Measurements from ENCODE around the gene ZNF385A. TPM values are rescaled to one million over a fixed set of nuclear protein-coding genes. Genes with fewer than 3 reads are reported as not detected.
A peak's percentile ranks its signal among the peaks of the same experiment; 100 is the strongest.

The ZNF385A gene
- total and polyA plus RNA-seq, 2 of the 13 experiments (the other 11 are each of a cell fraction or from before 2014, with no cell fraction given): 0.44 to 0.67 TPM

GRCh38 chr12:54333420-54334034 lies 51.0 kb downstream of the ZNF385A start:
- Histone ChIP-seq H3K36me3 (replicated peaks in 1 of 2; ENCODE audit: control insufficient read depth in 1 of 2, insufficient read depth in 2 of 2, low read length in 2 of 2) (peaks cover 0 to 1% of the 10 kb centered on the region in 2 experiments; a peak in 2 of 5 replicates), H3K9ac (ENCODE audit: insufficient read depth, low read depth, low read length) (no peak overlapping the region), H3K4me1 (ENCODE audit: insufficient read depth, low read length) (peaks cover 77% of the 10 kb centered on the region), H3K4me3 (replicated peaks in 1 of 3; ENCODE audit: insufficient read depth in 1 of 3, low read depth in 2 of 3, low read length in 3 of 3) (no peak overlapping the region), H3K9me3 (ENCODE audit: low read length) (no peaks in the 10 kb centered on the region), H2AFZ (ENCODE audit: low read length) (no peak overlapping the region), H3K79me2 (ENCODE audit: insufficient read depth, low read length) (peaks cover 28% of the 10 kb centered on the region), H3K27ac (ENCODE audit: extremely low read length, insufficient read depth, low read length) (no peak overlapping the region), H4K20me1 (ENCODE audit: insufficient read depth, low read length) (no peaks in the 10 kb centered on the region), H3K4me2 (ENCODE audit: low read depth, low read length) (no peak overlapping the region), H3K27me3 (ENCODE audit: control insufficient read depth in 1 of 2, insufficient read depth in 2 of 2, low read length in 2 of 2) (no peaks in the 10 kb centered on the region)
- 98% methylated on average over 4 of the region's 4 CpGs for WGBS (ENCODE audit: low lambda C conversion rate)
- FAIRE-seq (no peak), DNase-seq (ENCODE audit: low spot score) (no peak), ATAC-seq (no peak)
- intact Hi-C loops (cut with micrococcal nuclease; ENCODE audit: unreplicated experiment) (no loop called here), in situ Hi-C loops (cut with HindIII; ENCODE audit: extremely low pct_ligation_motif_present, low pct_unique_long_range_greater_than_20kb) (no loop called here)
- TF ChIP-seq ZNF121 (CRISPR knock-in tag; IDR thresholded peaks at IDR 0.05) (peak; percentile 86), RFXANK (CRISPR knock-in tag; IDR thresholded peaks at IDR 0.05) (no peak)
- no TSS peak for BruUV-seq (replicated peaks)
- POLR2A ChIA-PET: interaction anchor here (0.8 to 4.4 kb wide), 5 partner anchors 9 to 54 kb away, joined by 3 to 25 read pairs (median 6); partner anchors contain the start of genes CBX5 and COPZ1
- CTCF ChIA-PET (ENCODE audit: low intra/inter-chr PET ratio, low total read pairs): no interaction called here

DNA sequence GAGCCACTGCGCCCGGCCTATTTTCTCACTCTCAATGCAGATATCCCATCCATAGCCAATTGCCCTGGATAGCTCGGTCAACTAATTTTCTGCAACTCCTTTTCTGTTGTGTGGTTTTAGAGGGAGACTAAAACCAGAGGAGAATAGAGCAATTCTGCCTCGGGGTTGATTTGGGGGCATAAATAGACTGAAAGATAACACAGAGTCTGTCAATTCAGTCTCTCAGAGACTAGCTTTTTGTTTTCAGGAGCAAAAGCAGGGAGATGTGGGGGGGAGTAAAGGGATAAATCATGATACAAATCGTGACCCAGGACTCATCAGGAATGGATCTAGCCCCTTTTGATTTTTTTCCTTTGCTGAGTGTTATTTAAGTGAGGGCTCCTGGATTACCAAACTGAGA lies 53.1 kb downstream of the ZNF385A start:
- Histone ChIP-seq H3K9ac (ENCODE audit: insufficient read depth, low read depth, low read length) (no peak overlapping the region), H3K9me3 (ENCODE audit: low read length) (no peaks in the 10 kb centered on the region), H4K20me1 (ENCODE audit: insufficient read depth, low read length) (no peaks in the 10 kb centered on the region), H2AFZ (ENCODE audit: low read length) (no peak overlapping the region), H3K4me1 (ENCODE audit: insufficient read depth, low read length) (peaks cover 77% of the 10 kb centered on the region), H3K4me3 (replicated peaks in 1 of 3; ENCODE audit: insufficient read depth in 1 of 3, low read depth in 2 of 3, low read length in 3 of 3) (no peak overlapping the region), H3K27me3 (ENCODE audit: control insufficient read depth in 1 of 2, insufficient read depth in 2 of 2, low read length in 2 of 2) (no peaks in the 10 kb centered on the region), H3K4me2 (ENCODE audit: low read depth, low read length) (no peak overlapping the region), H3K27ac (ENCODE audit: extremely low read length, insufficient read depth, low read length) (no peak overlapping the region), H3K36me3 (replicated peaks in 1 of 2; ENCODE audit: control insufficient read depth in 1 of 2, insufficient read depth in 2 of 2, low read length in 2 of 2) (peaks cover 0 to 1% of the 10 kb centered on the region in 2 experiments; a peak in 2 of 5 replicates), H3K79me2 (ENCODE audit: insufficient read depth, low read length) (peaks cover 28% of the 10 kb centered on the region)
- TF ChIP-seq ZNF24 (IDR thresholded peaks at IDR 0.05) (no peak), ZNF761 (CRISPR knock-in tag; conservative IDR thresholded peaks at IDR 0.05) (no peak), TSC22D2 (CRISPR knock-in tag; IDR thresholded peaks at IDR 0.05; ENCODE audit: borderline replicate concordance) (no peak), ZNF550 (CRISPR knock-in tag; IDR thresholded peaks at IDR 0.05; ENCODE audit: borderline replicate concordance) (no peak), ZNF746 (CRISPR knock-in tag; IDR thresholded peaks at IDR 0.05) (no peak), ZMYM3 (CRISPR knock-in tag; IDR thresholded peaks at IDR 0.05) (no peak), ZSCAN22 (CRISPR knock-in tag; IDR thresholded peaks at IDR 0.05) (no peak), KLF16 (CRISPR knock-in tag; IDR thresholded peaks at IDR 0.05) (no peak), NBN (conservative IDR thresholded peaks at IDR 0.05) (no peak)
- POLR2A ChIA-PET: no interaction called here
- FAIRE-seq (no peak), ATAC-seq (no peak), DNase-seq (ENCODE audit: low spot score) (no peak)
- in situ Hi-C loops (cut with HindIII; ENCODE audit: extremely low pct_ligation_motif_present, low pct_unique_long_range_greater_than_20kb) (no loop called here), intact Hi-C loops (cut with micrococcal nuclease; ENCODE audit: unreplicated experiment) (no loop called here)
- CTCF ChIA-PET (ENCODE audit: low intra/inter-chr PET ratio, low total read pairs): no interaction called here
- WGBS (ENCODE audit: low lambda C conversion rate): 97% methylated on average over 5 of the region's 5 CpGs
- no TSS peak for BruUV-seq (replicated peaks)

Data from HepG2 (cell line).